NCI-H1694 treated with DMSO at 0.1 percent for 48 hours (cell line): Measurements from ENCODE around the gene DCN.

ENCODE experiments used
- DNase-seq: peaks from one replicate; lab custom pipeline; 2025; lab: John Stamatoyannopoulos, UW

The DCN gene

DNA sequence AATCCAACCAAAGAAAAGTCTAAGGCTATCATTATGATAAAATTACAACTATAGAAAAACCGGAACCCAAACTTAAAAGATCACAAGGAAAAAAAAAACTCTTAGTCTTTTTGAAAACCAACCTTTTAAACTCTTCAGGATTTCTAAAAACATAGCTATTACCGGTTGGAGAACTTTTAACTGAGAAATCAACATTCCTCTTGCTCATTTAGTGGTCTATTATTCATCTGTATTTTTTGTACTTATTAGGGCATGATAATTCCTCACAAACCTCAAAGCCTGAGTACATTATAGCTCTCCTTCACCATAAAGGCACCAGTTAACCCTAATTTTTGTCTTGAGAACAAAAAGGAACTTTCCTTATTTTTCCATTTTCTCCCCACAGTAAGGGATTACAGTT is 81.7 kb downstream of the DCN start:
- no peak for DNase-seq

DNA sequence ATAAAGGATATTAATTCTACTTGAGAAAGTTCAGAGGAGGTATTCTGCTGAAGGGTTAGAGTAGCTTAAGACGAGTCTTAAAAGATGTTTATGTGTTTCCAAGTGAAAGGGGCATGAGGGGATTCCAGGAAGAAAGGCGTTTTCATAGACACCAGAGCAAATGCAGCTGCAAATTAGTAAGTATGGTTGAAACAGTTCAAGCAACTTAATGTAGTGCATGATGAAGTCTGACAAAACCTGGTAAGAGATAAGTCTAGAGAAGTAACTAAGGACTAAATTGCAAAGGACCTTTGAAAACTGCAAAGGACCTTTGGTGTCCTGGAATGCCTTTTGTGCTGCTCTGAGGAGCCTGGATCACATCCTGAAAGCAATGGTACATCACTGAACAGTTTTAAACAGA is 82.8 kb downstream of the DCN start:
- no peak for DNase-seq

DNA sequence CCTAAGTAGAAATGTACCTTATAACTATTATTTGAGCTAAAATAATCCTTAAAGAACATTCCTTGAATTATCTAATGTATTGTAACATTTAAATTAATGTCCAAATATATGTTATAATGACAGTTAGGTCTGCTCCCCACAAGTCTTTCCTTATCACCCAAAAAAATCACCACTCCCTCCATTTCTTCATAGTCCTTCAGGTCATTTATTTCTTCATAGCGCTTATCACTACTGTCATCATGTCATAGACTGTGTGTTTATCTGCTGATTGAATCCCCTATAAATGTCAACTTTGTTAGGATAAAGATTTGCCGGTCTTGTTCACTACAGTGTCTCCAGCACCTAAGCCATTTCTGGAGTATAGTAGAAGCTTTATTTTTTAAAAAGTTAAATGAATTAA is 83.3 kb downstream of the DCN start:
- no peak for DNase-seq

DNA sequence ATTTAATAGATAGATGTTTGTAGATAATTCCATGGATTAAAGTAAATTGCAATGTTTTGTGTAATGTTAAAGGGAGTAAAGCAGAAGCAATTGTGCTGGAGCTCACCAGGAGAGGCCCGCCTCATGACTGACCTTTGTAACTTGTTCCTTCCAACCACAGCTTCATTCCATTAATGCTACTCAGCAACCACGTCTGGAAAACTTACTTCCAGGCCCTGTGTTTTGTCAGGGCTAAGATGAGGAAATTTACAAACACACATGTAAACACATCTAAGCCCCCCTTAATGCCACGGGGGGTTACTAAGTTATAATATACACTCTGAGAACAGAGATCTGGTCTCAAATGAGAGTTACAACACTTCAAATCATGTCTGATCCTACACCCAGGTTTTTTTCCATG is 83.7 kb downstream of the DCN start:
- DNase-seq = no peak

DNA sequence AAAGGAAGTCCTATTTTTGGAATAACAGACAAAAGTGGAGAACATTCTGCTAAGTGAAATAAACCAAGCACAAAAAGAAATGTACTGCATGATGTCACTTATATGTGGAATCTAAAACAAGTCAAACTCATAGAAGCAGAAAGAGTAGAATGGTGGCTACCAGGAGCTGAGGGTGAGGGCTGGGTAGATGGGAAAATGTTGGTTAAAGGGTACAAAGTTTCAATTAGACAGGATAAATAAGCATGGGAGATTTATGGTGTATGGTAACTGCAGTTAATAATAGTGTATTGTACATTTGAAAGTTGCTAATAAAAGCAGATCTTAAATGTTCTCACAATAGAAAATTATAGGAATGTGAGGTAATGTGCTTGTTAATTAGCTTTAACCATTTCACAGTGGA is 84.2 kb downstream of the DCN start:
- DNase-seq = no peak

DNA sequence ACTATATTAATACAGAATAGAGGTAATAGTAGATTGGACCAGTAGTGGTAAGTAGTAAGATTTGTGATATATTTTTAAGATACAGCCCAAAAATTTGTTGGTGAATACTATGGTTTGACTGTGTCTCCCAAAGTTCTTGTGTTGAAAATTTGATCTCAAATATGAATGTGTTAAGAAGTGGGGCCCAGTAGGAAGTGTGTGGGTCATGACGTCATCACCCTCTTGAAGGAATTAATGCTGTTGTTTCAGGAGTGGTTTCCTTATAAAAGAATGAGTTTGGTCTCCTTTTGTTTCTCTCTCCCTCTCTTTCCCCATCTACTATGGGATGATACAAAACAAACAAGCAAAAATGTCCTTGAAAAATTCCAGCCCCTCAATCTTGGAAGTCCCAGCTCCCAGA is 87.7 kb downstream of the DCN start:
- no peak for DNase-seq

DNA sequence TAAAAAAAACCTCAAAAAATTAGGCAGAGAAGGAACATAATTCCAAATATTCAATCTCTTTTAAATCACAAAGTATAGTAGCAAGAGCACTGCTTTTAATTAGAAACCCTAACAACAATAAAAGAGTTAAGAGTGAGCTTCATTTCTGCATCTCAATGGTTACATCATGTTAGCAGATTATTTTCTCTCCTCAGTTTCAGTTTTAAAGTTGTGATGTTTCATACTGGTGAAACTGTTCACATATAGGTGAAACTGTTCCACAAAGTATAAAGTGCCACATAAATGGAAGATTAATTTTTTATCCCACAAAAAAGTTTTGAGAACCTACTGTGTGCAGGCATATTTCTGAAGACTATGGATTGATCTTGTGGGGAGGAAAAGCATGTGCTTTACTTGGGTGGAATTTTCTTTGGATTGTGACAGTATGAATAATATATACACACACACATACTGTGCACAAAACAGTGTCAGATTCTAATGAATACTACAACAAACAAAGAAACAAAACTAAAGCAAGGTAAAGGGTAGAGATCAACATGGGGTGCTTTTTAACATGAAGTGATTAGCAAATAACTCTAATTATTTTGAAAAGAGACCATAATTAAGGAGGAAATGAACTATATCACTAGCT is 88.5 kb downstream of the DCN start:
- DNase-seq = no peak

DNA sequence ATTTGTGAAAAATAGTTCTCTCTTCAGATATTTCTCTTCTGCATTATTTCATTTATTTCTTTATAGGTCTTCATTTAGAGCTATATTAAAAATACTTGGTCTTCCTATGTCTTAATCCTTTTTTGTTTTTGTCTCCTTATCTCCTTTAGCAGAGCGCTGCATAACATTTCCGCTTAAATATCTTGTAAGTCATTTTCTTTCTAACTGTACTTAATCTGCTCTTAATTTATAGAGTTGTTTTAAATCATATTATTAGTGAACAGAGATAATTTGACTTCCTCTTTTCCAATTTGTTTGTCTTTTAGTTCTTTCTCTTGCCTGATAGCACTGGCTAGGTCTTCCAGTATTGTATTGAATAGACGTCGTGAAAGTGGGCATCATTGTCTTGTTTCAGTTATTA is 89.3 kb downstream of the DCN start:
- DNase-seq = no peak

DNA sequence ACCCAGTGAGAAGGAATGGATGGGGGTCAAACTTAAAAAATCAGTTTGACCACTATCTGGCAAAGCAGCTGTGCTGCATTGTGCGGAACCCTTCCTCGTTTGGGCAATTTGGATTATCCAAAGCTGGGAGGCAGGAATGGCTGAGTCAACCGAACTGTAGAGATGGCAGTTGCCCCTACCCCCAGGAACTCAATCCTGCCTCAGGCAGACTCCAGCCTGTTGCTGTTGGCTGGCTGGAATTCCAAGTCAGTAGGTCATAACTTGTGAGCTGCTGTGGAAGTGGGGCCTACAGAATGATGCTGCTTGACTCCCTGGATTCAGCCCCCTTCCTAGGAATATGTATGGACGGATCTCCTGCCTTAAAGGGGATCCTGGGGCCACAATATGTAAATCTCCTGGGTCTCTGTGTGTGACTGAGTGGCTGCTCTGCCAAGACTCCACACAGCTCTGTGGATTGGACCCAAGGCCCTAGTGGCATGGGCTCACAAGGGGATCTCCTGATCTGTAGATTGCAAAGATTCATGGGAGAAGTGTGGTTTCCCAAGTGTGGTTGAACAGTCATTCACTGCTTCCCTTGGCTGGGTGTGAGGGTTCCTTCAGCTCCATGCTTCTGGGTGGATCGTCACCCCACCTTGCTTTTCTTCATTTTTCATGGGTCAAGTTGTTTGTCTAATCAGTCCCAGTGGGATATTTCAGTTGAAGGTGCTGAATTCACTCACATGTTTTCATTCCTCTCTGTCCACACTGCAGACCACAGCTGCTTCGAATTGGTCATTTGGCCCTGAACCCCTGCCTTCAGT is 90.5 kb downstream of the DCN start:
- DNase-seq = no peak
